GM12878 (cell line): ENCODE data around the gene MPRIP. TPM values are rescaled to one million over a fixed set of nuclear protein-coding genes. Genes with fewer than 3 reads are reported as not detected.

ENCODE experiments used
- ATAC-seq: fragments of 200-7000 bp; cut with Tn5 transposase; 3 replicates; pipeline ENCODE4 v1.9.1; 2020; ENCODE audit warnings: mild to moderate bottlenecking, moderate library complexity
- BruUV-seq: library from RNA; stranded (reverse); fragments of 400-500 nt; replicated peaks from 2 replicates; lab custom pipeline; 2021; lab: Mats Ljungman, UMichigan
- CTCF ChIA-PET: fragments of 300-600 bp; sonication (Branson Sonifier 250); formaldehyde crosslinking; extraction: SDS; loops from one replicate; lab custom pipeline; 2021; ENCODE audit warnings: inconsistent platforms; lab: Yijun Ruan, JAX
- POLR2A ChIA-PET: fragments of 350-600 bp; formaldehyde crosslinking; extraction: SDS; loops from one replicate; lab custom pipeline; 2021; ENCODE audit warnings: inconsistent platforms; lab: Charles Lee
- RAD21 ChIA-PET: fragments of 300-600 bp; sonication (Branson Sonifier 250); formaldehyde crosslinking; loops from one replicate; lab custom pipeline; 2023; ENCODE audit warnings: antibody characterized with exemption; ENCODE audit not compliant: unreplicated experiment; lab: Charles Lee
- SMC1A ChIA-PET: fragments of 300-600 bp; sonication (Branson Sonifier 250); formaldehyde crosslinking; loops from one replicate; lab custom pipeline; 2023; ENCODE audit not compliant: unreplicated experiment, uncharacterized antibody; lab: Charles Lee
- DNase-seq: peaks from one replicate; pipeline ENCODE4 v3.0.0-alpha.2; 2011; ENCODE audit warnings: low read depth, low spot score
- FAIRE-seq: peaks from 3 replicates; lab custom pipeline; 2011; peaks lifted over from hg19 to GRCh38; lab: Jason Lieb, UNC
- H2AFZ ChIP-seq: 2 replicates; pipeline ENCODE4 v1.6.0; 2011; ENCODE audit warnings: low read depth, low read length, control low read depth; ENCODE audit not compliant: control insufficient read depth
- H3K27ac ChIP-seq: 2 replicates; pipeline ENCODE4 v1.5.1; 2011; ENCODE audit warnings: control low read depth; ENCODE audit not compliant: control insufficient read depth, insufficient read depth
- H3K27me3 ChIP-seq, 2 experiments: replicated peaks in 1 of 2; 2 replicates each; pipeline versions ENCODE4 v1.6.0 to v1.6.1; 2011; ENCODE audit warnings: low read length in 1 of 2; ENCODE audit not compliant: control insufficient read depth in 2 of 2, insufficient read depth in 2 of 2
- H3K36me3 ChIP-seq, 2 experiments: 2 replicates each; pipeline ENCODE4 v1.5.1; 2011; ENCODE audit warnings: low read length in 1 of 2; ENCODE audit not compliant: control insufficient read depth in 2 of 2, insufficient read depth in 2 of 2
- H3K4me1 ChIP-seq: 2 replicates; pipeline ENCODE4 v1.6.1; 2011; ENCODE audit warnings: mild to moderate bottlenecking, low read length, moderate library complexity, mixed read lengths; ENCODE audit not compliant: control insufficient read depth, insufficient read depth
- H3K4me2 ChIP-seq: 2 replicates; pipeline ENCODE4 v1.6.0; 2011; ENCODE audit warnings: control low read depth; ENCODE audit not compliant: control insufficient read depth, insufficient read depth
- H3K4me3 ChIP-seq: fragments of 200-600 bp; sonication (generic); 2 replicates; pipeline ENCODE4 v1.5.1; 2016
- H3K79me2 ChIP-seq: 2 replicates; pipeline ENCODE4 v1.6.0; 2011; ENCODE audit warnings: low read length; ENCODE audit not compliant: control insufficient read depth, insufficient read depth
- H3K9ac ChIP-seq: 2 replicates; pipeline ENCODE4 v1.8.0; 2011; ENCODE audit warnings: low read length, control low read depth, mixed read lengths; ENCODE audit not compliant: control insufficient read depth, insufficient read depth
- H3K9me3 ChIP-seq: replicated peaks from 3 replicates; pipeline ENCODE4 v1.5.1; 2011; ENCODE audit warnings: mild to moderate bottlenecking, low read length; ENCODE audit not compliant: control insufficient read depth, insufficient read depth
- H4K20me1 ChIP-seq: 2 replicates; pipeline ENCODE4 v1.6.0; 2011; ENCODE audit not compliant: control insufficient read depth, insufficient read depth
- CHD1 ChIP-seq: IDR thresholded peaks from 2 replicates; pipeline ENCODE4 v1.6.1; 2012; ENCODE audit warnings: low read depth, low read length, improper control_type of control experiment
- MLLT1 ChIP-seq: fragments of 450-650 bp; IDR thresholded peaks from 2 replicates; pipeline ENCODE4 v1.6.1; 2016; ENCODE audit warnings: mild to moderate bottlenecking
- WGBS: methylation state at CpG from one replicate; pipeline ENCODE4 v1.1.6; 2016; ENCODE audit warnings: low lambda C conversion rate; ENCODE audit not compliant: insufficient replicate concordance, insufficient coverage; ENCODE audit errors: missing lambda C conversion rate; 5-methylcytosine and 5-hydroxymethylcytosine counted together
- in situ Hi-C: fragments of 300-500 bp; cut with MboI; formaldehyde crosslinking; loops from 9 replicates; pipeline ENCODE4 v1.14.3; 2018; ENCODE audit warnings: mixed read lengths
- intact Hi-C: fragments of 100-400 bp; cut with micrococcal nuclease; formaldehyde crosslinking; loops from one replicate; pipeline ENCODE4 v1.14.2; 2022; ENCODE audit not compliant: unreplicated experiment
- polyA plus RNA-seq, 11 experiments: library from polyadenylated mRNA; depleted of rRNA in 4 of 11; unstranded in 6 of 11; stranded (reverse) in 5 of 11; fragments of >200 nt; fragmentation: Nextera tagmentation in 4 of 11; fragmentation: Illumina TruSeq in 1 of 11; extraction: Ambion mirVana in 4 of 11; extraction: Trizol in 1 of 11; gene quantifications; 1 replicate in 1 of 11; 2 replicates in 10 of 11; pipeline versions ENCODE4 v1.2.1 to v1.2.3, GENCODE V29; 2011 to 2016; ENCODE audit warnings: inconsistent platforms in 2 of 11, missing spikeins in 2 of 11, low read depth in 1 of 11
- total RNA-seq, 4 experiments: library from RNA; depleted of rRNA in 3 of 4; stranded (reverse); fragments of >200 nt in 3 of 4; fragmentation: Illumina TruSeq in 1 of 4; extraction: Trizol in 1 of 4; gene quantifications; 2 replicates each; pipeline versions ENCODE4 v1.2.1 to v1.2.3, GENCODE V29; 2013 to 2021

The MPRIP gene
- total and polyA plus RNA-seq, 10 of the 15 experiments (the other 5 are each of a cell fraction or from before 2014, with no cell fraction given), result 16.5 to 168 (median 71.7) TPM

DNA sequence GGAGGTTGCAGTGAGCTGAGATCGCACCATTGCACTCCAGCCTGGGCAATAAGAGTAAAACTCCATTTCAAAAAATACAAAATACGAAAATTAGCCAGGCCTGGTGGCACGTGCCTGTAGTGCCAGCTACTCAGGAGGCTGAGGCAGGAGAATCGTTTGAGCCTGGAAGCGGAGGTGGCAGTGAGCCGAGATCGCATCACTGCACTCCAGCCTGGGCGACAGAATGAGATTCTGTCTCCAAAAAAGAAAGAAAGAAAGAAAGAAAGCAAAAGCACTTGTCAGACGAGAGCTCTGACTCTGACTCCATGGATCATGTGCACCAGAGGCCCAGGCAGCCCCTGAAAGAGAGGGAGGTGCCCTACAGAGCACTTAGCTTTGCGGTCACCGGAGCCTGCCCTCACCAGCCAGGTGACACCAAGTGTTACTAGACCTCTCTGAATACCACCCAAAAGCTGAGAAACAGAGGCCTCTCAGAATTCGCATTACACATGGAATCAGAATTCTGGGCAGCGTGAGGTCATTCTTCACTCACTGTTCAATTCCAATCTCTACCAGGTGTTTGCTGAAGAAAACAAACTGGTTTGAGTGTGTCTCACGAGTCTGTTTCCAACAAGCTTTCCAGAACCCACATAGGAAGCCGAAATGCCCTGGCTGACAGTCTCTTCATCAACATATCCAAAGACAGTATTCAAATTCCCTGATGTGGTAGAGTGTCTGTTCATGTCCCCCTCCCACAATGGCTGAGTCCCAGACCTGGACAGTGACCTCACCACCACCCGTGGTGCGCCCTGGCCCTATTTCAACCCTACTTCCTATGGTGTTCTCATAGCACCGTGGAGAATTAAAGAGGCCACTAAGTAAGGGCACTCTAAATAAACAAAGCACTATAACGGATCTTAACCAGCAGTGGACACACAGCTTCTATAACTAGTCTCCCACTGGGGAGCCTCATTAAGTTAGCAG, 193.2 kb downstream of the MPRIP start:
- Histone ChIP-seq H3K79me2 (peaks cover 20% of the 10 kb centered on the region), H3K9me3 (no peaks in the 10 kb centered on the region), H3K27ac (no peak overlapping the region), H3K4me1 (peaks cover 6% of the 10 kb centered on the region), H4K20me1 (no peaks in the 10 kb centered on the region), H3K4me2 (peak overlapping the region; percentile 84), H3K36me3 (peaks cover 3 to 5% of the 10 kb centered on the region in 2 experiments; a peak in 3 of 4 replicates), H2AFZ (no peak overlapping the region), H3K9ac (peak overlapping the region; percentile 99), H3K4me3 (peak overlapping the region; percentile 97)
- no TSS peak for BruUV-seq
- ChIA-PET SMC1A (interaction anchor here (1.2 to 1.4 kb wide), 2 partner anchors 9 to 77 kb away, joined by 4 to 5 read pairs; no protein-coding TSS in a partner anchor), RAD21 (interaction anchor here (1.1 to 1.4 kb wide), 3 partner anchors 53 to 93 kb away, joined by 3 to 4 read pairs (median 3); no protein-coding TSS in a partner anchor), CTCF (interaction anchor here (0.8 to 1.6 kb wide), 6 partner anchors 11 to 115 kb away, joined by 3 to 4 read pairs (median 3); no protein-coding TSS in a partner anchor)
- ATAC-seq (no peak), FAIRE-seq (no peak), DNase-seq (no peak)
- in situ Hi-C loops, result no loop called here
- WGBS, result 72% methylated on average over 19 of the region's 19 CpGs
- TF ChIP-seq CHD1 (no peak), MLLT1 (peak; percentile 58; the same call in 1 of the 2 replicates)
- TF ChIP-seq, all 136 proteins: peak for 1
- intact Hi-C loops, result loop anchor here (10.0 kb wide), 1 partner anchor 231 kb away; no protein-coding TSS in a partner anchor
- H3K27me3 ChIP-seq, result no peaks in the 10 kb centered on the region
- POLR2A ChIA-PET, result interaction anchor here (0.6 to 1.6 kb wide), 5 partner anchors 8 to 97 kb away, joined by 3 to 4 read pairs (median 3); no protein-coding TSS in a partner anchor
